SU-DHL-6 (cell line): ENCODE results near the gene HIP1R.
"Not testable (repeated sequence)": the region's sequence is repeated elsewhere in the genome, so short reads cannot be mapped to it uniquely, and the experiment has no call there.

Experiments used
- H2AFZ ChIP-seq: fragments of 200-600 bp; sonication (generic); 2 replicates; pipeline ENCODE4 v1.6.1; 2014; ENCODE audit warnings: low read depth, mild to moderate bottlenecking, moderate library complexity, mixed read lengths, antibody characterized with exemption, low read length; ENCODE audit not compliant: severe bottlenecking
- H3F3A ChIP-seq: fragments of 200-600 bp; shearing (Covaris generic); 2 replicates; pipeline ENCODE4 v1.6.0; 2016; ENCODE audit warnings: antibody characterized with exemption, mild to moderate bottlenecking; ENCODE audit not compliant: insufficient read depth
- H3K27ac ChIP-seq: fragments of 200-600 bp; sonication (generic); 2 replicates; pipeline ENCODE4 v1.5.1; 2016; ENCODE audit warnings: low read depth, mild to moderate bottlenecking, low read length, moderate library complexity, mixed read lengths
- H3K27me3 ChIP-seq: fragments of 200-600 bp; sonication (generic), shearing (Covaris generic); 2 replicates; pipeline ENCODE4 v1.6.0; 2014; ENCODE audit warnings: mild to moderate bottlenecking, low read length
- H3K36me3 ChIP-seq: fragments of 200-600 bp; sonication (generic); 2 replicates; pipeline ENCODE4 v1.6.1; 2014; ENCODE audit warnings: mild to moderate bottlenecking, low read length, mixed read lengths
- H3K4me2 ChIP-seq: fragments of 300-600, 200-600 bp; shearing (Covaris generic), sonication (generic); 2 replicates; pipeline ENCODE4 v1.6.0; 2014; ENCODE audit warnings: low read length, low read depth, mild to moderate bottlenecking; ENCODE audit not compliant: poor library complexity, severe bottlenecking
- H3K4me3 ChIP-seq: fragments of 200-600 bp; sonication (generic); 2 replicates; pipeline ENCODE4 v1.5.1; 2014; ENCODE audit warnings: antibody characterized with exemption, low read length, mild to moderate bottlenecking, mixed read lengths; ENCODE audit not compliant: insufficient read depth, poor library complexity, severe bottlenecking
- H3K79me2 ChIP-seq: fragments of 200-600 bp; sonication (generic); 2 replicates; pipeline ENCODE4 v1.6.1; 2014; ENCODE audit warnings: mild to moderate bottlenecking, low read length, moderate library complexity; ENCODE audit not compliant: insufficient read depth
- H3K9ac ChIP-seq: fragments of 200-600 bp; sonication (generic); 2 replicates; pipeline ENCODE4 v1.7.0; 2014; ENCODE audit warnings: mild to moderate bottlenecking, low read length
- H3K9me2 ChIP-seq: fragments of 200-600 bp; sonication (generic); replicated peaks from 2 replicates; pipeline ENCODE4 v1.6.1; 2014; ENCODE audit warnings: low read length; ENCODE audit not compliant: insufficient read depth
- H3K9me3 ChIP-seq: fragments of 200-600 bp; sonication (generic); 2 replicates; pipeline ENCODE4 v1.6.1; 2014; ENCODE audit warnings: low read length, mixed read lengths; ENCODE audit not compliant: insufficient read depth
- H4K20me1 ChIP-seq: fragments of 200-600 bp; sonication (generic); 2 replicates; pipeline ENCODE4 v1.6.1; 2014; ENCODE audit warnings: low read depth, mild to moderate bottlenecking, antibody characterized with exemption, low read length, moderate library complexity, mixed read lengths
- CTCF ChIP-seq: fragments of 200-600 bp; sonication (generic); IDR thresholded peaks from one replicate; pipeline ENCODE4 v1.5.1; 2017; ENCODE audit warnings: antibody characterized with exemption, mild to moderate bottlenecking, low read length, moderate library complexity; ENCODE audit not compliant: insufficient read depth, poor library complexity, severe bottlenecking
- EZH2phosphoT487 ChIP-seq: fragments of 200-600 bp; sonication (generic), shearing (Covaris generic); conservative IDR thresholded peaks from 2 replicates; pipeline ENCODE4 v1.6.1; 2018; ENCODE audit warnings: mild to moderate bottlenecking, antibody characterized with exemption, low read length, moderate library complexity, mixed read lengths

Gene HIP1R

GRCh38 chr12:122889761-122890520 is 54.7 kb downstream of the HIP1R start:
- H3K27me3 ChIP-seq, result no peaks in the 10 kb centered on the region
- no peaks in the 10 kb centered on the region for H3F3A ChIP-seq
- H2AFZ ChIP-seq, result no peak overlapping the region
- H3K27ac ChIP-seq, result no peak overlapping the region
- H3K4me2 ChIP-seq, result no peak overlapping the region
- H3K4me3 ChIP-seq, result no peak overlapping the region
- no peaks in the 10 kb centered on the region for H3K79me2 ChIP-seq
- H3K9me2 ChIP-seq, result no peaks in the 10 kb centered on the region
- no peak for TF ChIP-seq CTCF
- TF ChIP-seq EZH2phosphoT487, result no peak
- H3K9me3 ChIP-seq, result no peaks in the 10 kb centered on the region
- no peaks in the 10 kb centered on the region for H3K36me3 ChIP-seq
- no peak overlapping the region for H3K9ac ChIP-seq
- H4K20me1 ChIP-seq, result no peaks in the 10 kb centered on the region

- Histone ChIP-seq H3K4me3 (no peak overlapping the region), H3F3A (no peaks in the 10 kb centered on the region), H3K36me3 (no peaks in the 10 kb centered on the region), H3K9me3 (no peaks in the 10 kb centered on the region), H3K4me2 (no peak overlapping the region), H3K9ac (no peak overlapping the region), H3K27me3 (no peaks in the 10 kb centered on the region), H3K79me2 (no peaks in the 10 kb centered on the region), H4K20me1 (no peaks in the 10 kb centered on the region), H2AFZ (no peak overlapping the region), H3K9me2 (no peaks in the 10 kb centered on the region), H3K27ac (no peak overlapping the region)
- no peak for TF ChIP-seq EZH2phosphoT487
- no peak for TF ChIP-seq CTCF
These were observed 56.6 kb downstream of the HIP1R start for GRCh38 chr12:122891661-122892525.

GRCh38 chr12:122892724-122893123 is 57.5 kb downstream of the HIP1R start:
- not testable (repeated sequence) for H3K9me2 ChIP-seq, H4K20me1 ChIP-seq, H3K27ac ChIP-seq, H3K4me2 ChIP-seq, H2AFZ ChIP-seq, H3F3A ChIP-seq, H3K36me3 ChIP-seq, H3K4me3 ChIP-seq, H3K9ac ChIP-seq, H3K79me2 ChIP-seq, H3K27me3 ChIP-seq, H3K9me3 ChIP-seq
